GM21367 (cell line): ENCODE measurements around the gene MYL11.
"Not testable (repeated sequence)": the region's sequence is repeated elsewhere in the genome, so short reads cannot be mapped to it uniquely, and the experiment has no call there.

ENCODE experiments used
- ATAC-seq: cut with Tn5 transposase; IDR thresholded peaks from one replicate; pipeline ENCODE4 v1.9.1; 2021; ENCODE audit not compliant: unreplicated experiment

MYL11 gene

GRCh38 chr16:30374538-30374937, at the start of gene MYL11:
MYL11 (plus strand) TSS chr16:30374802; CDS start chr16:30374858, 56 bp downstream.
- ATAC-seq, result no peak

DNA sequence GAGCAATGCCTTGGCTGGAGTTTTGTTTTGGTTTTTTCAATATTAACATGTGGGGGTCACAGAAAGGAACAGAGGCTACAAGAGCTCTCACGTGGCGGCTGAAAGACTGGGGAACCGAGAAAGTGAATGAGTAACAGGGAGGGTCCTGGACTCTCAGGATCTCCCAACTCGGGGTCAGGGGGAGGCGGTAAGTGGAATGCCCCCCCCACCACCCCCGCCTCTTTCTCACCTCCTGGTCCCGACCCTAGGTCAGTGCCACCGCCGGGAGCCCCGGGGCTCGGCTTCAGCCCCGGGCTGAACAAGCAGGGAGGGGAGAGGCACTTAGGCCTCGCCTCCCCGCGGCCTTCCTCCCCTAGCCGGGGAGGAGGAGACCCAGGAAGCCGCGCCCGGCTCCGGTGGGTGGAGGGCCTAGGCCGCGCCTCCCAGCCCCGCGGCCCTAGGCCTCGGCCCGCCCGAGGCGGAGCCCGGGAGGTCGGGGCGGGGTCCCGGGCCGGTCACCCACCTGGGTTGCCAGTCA, 40.1 kb upstream of the MYL11 start:
- ATAC-seq, result peak; percentile 82

- ATAC-seq, result peak; percentile 60
These were observed 39.5 kb upstream of the MYL11 start for GRCh38 chr16:30335028-30335597.

GRCh38 chr16:30335598-30336474, 38.8 kb upstream of the MYL11 start:
- ATAC-seq, result no peak

- ATAC-seq, result not testable (repeated sequence)
These were observed 36.6 kb upstream of the MYL11 start for GRCh38 chr16:30337964-30338357.

DNA sequence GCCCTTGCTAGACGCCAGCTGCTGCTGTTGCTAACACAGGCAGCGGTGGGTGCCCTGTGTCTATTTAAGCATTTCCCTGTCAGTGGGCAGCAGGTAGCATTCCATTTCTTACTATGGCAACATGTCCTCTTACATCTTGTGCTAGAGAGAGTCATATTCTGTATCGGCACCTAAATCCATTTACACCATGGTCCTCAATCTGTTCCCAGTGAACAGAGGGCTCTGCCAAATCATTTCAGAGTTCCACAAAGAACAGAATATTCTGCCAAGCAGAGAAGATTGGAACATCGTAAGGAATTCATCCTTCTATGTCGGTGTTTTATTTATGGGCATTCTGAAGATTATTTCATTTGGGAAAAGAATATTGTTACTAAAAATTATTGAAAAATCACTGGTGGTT, 35.9 kb upstream of the MYL11 start:
- not testable (repeated sequence) for ATAC-seq

GRCh38 chr16:30340621-30341020, 34.0 kb upstream of the MYL11 start:
- ATAC-seq, result no peak

GRCh38 chr16:30341971-30342370, 32.6 kb upstream of the MYL11 start:
- ATAC-seq, result not testable (repeated sequence)

DNA sequence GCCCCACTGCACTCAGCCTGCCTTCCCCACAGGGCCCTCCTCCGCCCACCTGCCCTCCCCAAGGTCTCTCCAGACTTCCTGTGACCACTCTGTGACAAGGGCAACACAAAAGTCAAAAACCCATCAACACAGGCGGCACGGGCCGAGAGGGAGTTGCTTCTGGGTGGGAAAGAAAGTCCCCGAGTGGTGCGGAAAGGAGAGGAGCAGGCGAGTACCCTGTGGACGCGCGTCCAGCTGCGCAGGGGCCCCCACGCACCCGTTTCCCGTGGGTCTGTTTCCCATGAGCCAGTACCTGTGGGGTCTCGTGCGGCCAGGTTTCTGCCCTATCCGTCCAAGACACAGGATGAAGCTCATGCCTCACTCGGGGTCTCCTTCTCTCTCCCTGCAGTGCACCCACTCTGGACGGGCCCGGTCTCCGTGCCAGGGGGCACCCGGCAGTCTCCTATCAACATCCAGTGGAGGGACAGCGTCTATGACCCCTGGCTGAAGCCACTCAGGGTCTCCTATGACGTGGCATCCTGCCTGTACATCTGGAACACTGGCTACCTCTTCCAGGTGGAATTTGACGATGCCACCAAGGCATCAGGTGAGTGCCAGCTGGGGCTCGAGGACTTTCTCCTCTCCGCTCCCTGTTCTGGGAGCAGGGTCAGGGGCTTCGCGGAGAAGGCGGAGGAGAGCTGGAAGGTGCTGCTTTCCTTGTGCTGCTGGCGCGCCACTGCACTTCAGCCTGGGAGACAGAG, 31.7 kb upstream of the MYL11 start:
- ATAC-seq, result no peak

DNA sequence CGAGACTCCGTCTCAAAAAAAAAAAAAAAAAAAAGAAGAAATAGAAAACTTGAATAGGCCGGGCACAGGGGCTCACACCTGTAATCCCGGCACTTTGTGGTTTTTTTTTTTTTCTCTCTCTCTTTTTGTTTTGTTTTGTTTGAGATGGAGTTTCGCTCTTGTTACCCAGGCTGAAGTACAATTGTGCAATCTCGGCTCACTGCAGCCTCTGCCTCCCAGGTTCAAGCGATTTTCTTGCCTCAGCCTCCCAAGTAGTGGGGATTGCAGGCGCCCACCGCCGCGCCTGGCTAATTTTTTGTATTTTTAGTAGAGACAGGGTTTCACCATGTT, 31.1 kb upstream of the MYL11 start:
- not testable (repeated sequence) for ATAC-seq

- ATAC-seq, result no peak
These were observed 28.3 kb upstream of the MYL11 start for GRCh38 chr16:30346286-30346685.

DNA sequence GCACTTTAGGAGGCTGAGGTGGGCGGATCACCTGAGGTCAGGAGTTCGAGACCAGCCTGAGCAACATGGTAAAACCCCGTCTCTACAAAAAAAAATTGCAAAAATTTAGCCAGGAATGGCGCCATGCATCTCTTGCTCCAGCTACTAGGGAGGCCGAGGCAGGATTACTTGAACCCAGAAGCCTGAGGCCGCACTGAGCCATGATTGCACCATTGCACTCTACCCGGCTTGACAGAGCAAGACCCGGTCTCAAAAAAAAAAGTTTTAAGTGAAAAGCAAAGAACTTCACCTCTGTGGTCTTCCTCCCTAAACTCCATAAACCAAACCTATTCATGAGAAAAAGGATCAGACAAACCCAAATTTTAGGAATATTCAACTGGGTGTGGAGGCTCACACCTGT, 26.5 kb upstream of the MYL11 start:
- ATAC-seq, result no peak

DNA sequence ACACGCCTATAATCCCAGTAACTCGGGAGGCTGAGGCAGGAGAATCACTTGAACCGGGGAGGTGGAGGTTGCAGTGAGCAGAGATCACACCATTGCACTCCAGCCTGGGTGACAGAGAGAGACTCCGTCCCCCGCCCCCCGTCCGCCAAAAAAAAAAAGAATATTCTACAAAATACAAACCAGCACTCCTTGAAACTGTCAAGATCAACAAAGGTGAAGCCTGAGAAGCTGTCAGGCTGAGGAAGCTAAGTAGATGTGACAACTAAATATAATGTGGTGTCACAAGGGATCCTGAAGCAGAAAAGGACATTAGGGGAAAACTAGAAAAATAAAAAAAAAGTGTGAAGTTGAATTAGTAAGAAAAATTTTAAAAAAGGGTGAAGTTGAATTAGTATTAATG, 25.7 kb upstream of the MYL11 start:
- no peak for ATAC-seq

DNA sequence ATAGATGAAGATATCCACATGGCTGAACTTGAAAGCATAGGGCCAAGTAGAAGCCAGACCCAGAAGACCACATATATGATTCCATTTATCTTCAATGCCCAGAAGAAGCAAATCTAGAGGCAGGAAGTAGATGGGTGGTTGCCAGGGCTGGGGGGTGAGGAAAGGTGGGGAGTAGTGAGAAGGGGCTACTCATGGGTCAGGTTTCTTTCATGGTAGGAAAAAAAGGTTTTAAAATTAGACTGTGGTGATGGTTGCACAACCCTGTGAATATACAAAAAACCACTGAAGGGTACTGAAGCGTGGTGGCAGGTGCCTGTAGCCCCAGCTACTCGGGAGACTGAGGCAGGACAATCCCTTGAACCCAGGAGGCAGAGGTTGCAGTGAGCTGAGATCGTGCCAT, 24.9 kb upstream of the MYL11 start:
- ATAC-seq, result no peak

DNA sequence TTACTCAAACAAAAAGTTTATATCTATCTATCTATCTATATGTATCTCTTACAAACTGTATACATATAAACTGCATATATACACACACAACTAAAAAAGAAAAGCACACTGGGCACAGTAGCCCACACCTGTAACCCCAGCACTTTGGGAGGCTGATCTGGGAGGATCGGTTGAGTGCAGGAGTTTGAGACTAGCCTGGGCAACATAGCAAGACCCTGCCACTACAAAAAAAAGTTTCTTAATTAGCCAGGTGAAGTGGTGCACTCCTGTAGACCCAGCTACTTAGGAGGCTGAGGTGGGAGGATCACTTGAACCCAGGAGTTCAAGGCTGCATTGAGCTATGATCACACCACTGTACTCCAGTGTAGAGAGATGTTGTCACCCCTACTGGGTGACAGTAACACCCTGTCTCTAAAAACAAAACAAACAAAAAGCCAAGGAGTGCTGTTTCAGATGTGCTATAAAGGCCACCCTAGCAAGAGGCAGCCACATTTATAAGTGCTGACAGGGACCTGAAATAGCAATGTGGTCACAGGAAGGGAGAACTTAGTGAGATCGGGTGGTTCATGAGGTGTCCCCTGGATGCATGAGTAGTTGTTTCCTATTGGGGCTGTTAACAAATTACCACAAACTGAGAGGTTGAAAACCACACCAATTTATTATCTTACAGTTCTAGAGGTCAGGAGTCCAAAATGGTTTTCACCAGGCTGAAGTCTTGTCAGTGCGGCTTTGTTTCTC, 24.3 kb upstream of the MYL11 start:
- ATAC-seq, result peak; percentile 36

DNA sequence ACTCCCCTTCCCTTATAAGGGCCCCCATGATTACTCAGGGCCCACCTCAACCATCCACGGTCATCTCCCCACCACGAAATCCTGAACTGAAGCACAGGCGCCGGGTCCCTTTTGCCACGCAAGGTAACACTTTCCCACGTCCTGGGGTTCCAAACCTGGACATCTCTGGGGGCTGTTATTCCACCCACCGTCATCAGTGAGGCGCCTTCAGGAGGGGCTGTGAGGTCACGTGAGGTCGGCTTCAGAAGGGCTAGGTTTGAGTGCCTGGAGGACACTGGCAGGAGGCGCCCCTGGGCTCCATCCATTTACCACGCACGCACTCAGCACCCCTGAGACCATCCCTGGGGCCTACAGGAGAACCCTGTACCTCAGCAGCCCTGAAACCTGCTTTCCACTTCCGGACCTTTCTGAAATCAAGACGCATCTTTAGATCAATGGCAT, 23.6 kb upstream of the MYL11 start:
- ATAC-seq, result no peak

DNA sequence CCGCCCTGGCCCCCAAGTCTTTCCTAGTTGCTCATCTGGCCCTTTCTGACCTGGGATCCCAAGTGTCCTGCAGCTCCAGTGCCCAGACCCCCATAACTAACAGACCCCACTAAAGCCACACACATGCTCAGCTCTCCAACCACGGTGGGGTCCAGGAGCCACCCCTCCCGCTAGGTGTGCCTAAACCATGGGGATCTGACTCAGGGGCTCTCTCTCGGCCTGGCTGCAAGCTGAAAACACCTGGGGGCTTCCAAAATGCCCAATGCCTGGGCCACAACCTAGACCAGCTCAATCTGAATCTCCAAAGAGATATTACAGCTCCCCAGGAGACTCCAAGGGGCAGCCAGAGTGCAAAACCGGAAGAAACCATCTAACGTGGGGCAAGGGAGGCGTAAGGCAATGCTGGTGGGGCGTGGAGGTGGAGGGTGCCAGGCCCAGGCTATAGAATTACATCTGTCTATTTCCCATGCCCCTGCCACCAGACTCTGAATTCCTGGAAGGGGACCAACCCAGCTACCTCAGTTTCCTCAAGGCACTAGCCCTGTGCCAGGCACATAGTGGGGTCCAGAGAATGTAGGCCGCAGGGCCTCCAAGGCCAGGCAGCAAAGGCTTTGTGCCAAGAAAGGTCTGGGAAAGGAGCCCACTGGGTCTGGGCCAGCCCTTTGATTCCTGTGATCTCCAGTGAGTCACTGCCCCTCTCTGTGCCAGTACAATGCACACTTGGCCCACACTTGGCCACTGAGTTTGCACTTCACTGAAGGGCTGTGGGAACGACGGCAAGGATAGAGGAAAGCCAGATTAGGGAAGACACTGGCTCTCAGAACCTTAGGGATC, 22.8 kb upstream of the MYL11 start:
- no peak for ATAC-seq

- no peak for ATAC-seq
These were observed 21.9 kb upstream of the MYL11 start for GRCh38 chr16:30352488-30353401.
